Measurements from ENCODE around the gene OGFR. TPM values are rescaled to one million over a fixed set of nuclear protein-coding genes. Genes with fewer than 3 reads are reported as not detected.

The OGFR gene
- total and polyA plus RNA-seq, 9 donors: 28.6 to 52.9 (median 43.0) TPM

GRCh38 chr20:62768551-62769287 is 35.9 kb upstream of the OGFR start:
- Histone ChIP-seq H3K4me3 (no peak overlapping the region), H3K9me3 (no peaks in the 10 kb centered on the region), H3K36me3 (no peaks in the 10 kb centered on the region), H3K4me1 (ENCODE audit: insufficient read depth) (peaks cover 9% of the 10 kb centered on the region), H3K27me3 (no peaks in the 10 kb centered on the region), H3K27ac (no peak overlapping the region)
- intact Hi-C loops (cut with DNase I): no loop called here
- WGBS, 3 donors: 7 to 20% (median 14%) methylated on average over 21 of the region's 21 CpGs
- TF ChIP-seq POLR2A (IDR thresholded peaks at IDR 0.05) (no peak), CTCF (IDR thresholded peaks at IDR 0.05) (no peak), EP300 (IDR thresholded peaks at IDR 0.05) (no peak)
- peak in 3 of 5 donors; percentile 32 to 76 (median 58) for DNase-seq

- TF ChIP-seq POLR2A (IDR thresholded peaks at IDR 0.05) (no peak), EP300 (IDR thresholded peaks at IDR 0.05) (no peak), CTCF (IDR thresholded peaks at IDR 0.05) (no peak)
- Histone ChIP-seq H3K36me3 (no peaks in the 10 kb centered on the region), H3K4me1 (ENCODE audit: insufficient read depth) (peaks cover 9% of the 10 kb centered on the region), H3K27me3 (no peaks in the 10 kb centered on the region), H3K4me3 (no peak overlapping the region), H3K9me3 (no peaks in the 10 kb centered on the region), H3K27ac (no peak overlapping the region)
- WGBS, 3 donors: 87 to 88% (median 88%) methylated on average over 16 of the region's 16 CpGs
- intact Hi-C loops (cut with DNase I): no loop called here
- no peak for DNase-seq
These were observed 35.1 kb upstream of the OGFR start for GRCh38 chr20:62769346-62770071.

GRCh38 chr20:62770111-62770910 is 34.3 kb upstream of the OGFR start:
- intact Hi-C loops (cut with DNase I): no loop called here
- Histone ChIP-seq H3K9me3 (no peaks in the 10 kb centered on the region), H3K4me1 (ENCODE audit: insufficient read depth) (peaks cover 9% of the 10 kb centered on the region), H3K27ac (no peak overlapping the region), H3K4me3 (no peak overlapping the region), H3K36me3 (no peaks in the 10 kb centered on the region), H3K27me3 (no peaks in the 10 kb centered on the region)
- no peak for TF ChIP-seq CTCF (IDR thresholded peaks at IDR 0.05)
- TF ChIP-seq POLR2A (IDR thresholded peaks at IDR 0.05): no peak
- TF ChIP-seq EP300 (IDR thresholded peaks at IDR 0.05): no peak
- WGBS, 3 donors: 93% methylated on average over 20 of the region's 20 CpGs
- no peak for DNase-seq

GRCh38 chr20:62770916-62771315 is 33.7 kb upstream of the OGFR start:
- DNase-seq: no peak
- H3K27ac ChIP-seq: no peak overlapping the region
- H3K36me3 ChIP-seq: no peaks in the 10 kb centered on the region
- H3K27me3 ChIP-seq: no peaks in the 10 kb centered on the region
- intact Hi-C loops (cut with DNase I): no loop called here
- no peaks in the 10 kb centered on the region for H3K9me3 ChIP-seq
- H3K4me3 ChIP-seq: no peak overlapping the region
- TF ChIP-seq EP300 (IDR thresholded peaks at IDR 0.05) (no peak), POLR2A (IDR thresholded peaks at IDR 0.05) (no peak), CTCF (IDR thresholded peaks at IDR 0.05) (no peak)
- WGBS, 3 donors: 87 to 93% (median 88%) methylated on average over 14 of the region's 14 CpGs
- peaks cover 9% of the 10 kb centered on the region for H3K4me1 ChIP-seq (ENCODE audit: insufficient read depth)
